ENCODE data around the gene RASGRP1. TPM values are rescaled to one million over a fixed set of nuclear protein-coding genes. Genes with fewer than 3 reads are reported as not detected.
A peak's percentile ranks its signal among the peaks of the same experiment; 100 is the strongest.

The RASGRP1 gene
- total RNA-seq, 1 experiment from 2014 or later, result 2.8 TPM

DNA sequence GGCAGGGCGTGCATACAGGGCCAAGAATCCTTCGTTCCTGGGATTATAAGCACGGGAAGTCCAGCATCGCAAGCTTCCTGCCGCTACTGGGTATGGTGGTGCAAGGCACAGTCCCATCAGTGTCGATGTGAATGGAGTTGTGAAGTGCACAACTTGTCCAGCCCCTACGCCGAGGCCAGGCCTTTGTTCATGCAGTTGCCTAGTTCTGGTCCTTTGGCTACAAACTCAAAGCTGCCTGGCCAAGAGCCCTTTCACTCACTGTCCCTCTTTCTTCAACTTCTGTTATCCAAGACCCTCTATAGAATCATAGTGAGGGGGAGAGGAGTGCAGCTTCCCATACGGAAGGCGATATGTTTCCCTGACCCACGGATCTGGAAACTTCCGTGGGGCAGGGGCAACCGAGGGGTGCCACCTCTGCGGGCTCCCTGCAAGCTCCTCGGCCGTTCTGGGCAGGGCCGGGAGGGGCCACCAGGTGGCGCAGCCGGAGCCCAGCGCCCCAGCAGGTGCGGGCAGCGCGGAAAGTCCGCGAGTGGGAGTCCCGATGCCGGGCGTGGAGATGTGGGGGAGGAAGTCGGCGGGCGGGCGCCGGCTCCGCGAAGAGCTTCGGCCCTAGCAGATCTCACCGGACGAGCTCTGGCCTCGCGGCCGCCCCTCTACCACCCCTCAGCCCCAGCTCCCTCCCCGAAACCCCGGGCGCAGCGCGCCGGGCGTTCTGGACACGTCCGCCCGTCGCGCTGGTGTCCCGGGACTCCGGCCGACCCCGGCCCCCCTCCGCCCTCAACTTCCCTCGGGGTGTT, 693 bp downstream of the RASGRP1 start:
- TF ChIP-seq JAZF1 (CRISPR knock-in tag; IDR thresholded peaks at IDR 0.05) (no peak), ZNF423 (CRISPR knock-in tag; IDR thresholded peaks at IDR 0.05) (0 out of 2 replicates have a peak, but pooled peaks have one; percentile 22), CTCF (IDR thresholded peaks at IDR 0.05) (peak; percentile 92), HMGXB4 (CRISPR knock-in tag; IDR thresholded peaks at IDR 0.05) (peak; percentile 75)
- TF ChIP-seq, protein P1, sequence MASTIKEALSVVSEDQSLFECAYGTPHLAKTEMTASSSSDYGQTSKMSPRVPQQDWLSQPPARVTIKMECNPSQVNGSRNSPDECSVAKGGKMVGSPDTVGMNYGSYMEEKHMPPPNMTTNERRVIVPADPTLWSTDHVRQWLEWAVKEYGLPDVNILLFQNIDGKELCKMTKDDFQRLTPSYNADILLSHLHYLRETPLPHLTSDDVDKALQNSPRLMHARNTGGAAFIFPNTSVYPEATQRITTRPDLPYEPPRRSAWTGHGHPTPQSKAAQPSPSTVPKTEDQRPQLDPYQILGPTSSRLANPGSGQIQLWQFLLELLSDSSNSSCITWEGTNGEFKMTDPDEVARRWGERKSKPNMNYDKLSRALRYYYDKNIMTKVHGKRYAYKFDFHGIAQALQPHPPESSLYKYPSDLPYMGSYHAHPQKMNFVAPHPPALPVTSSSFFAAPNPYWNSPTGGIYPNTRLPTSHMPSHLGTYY (CRISPR knock-in tag; IDR thresholded peaks at IDR 0.05), result 0 out of 2 replicates have a peak, but pooled peaks have one; percentile 31
- Mint-ChIP-seq H3K36me3 (no peaks in the 10 kb centered on the region), H3K9me3 (no peaks in the 10 kb centered on the region), H3K27me3 (ENCODE audit: low read depth) (peaks cover 37% of the 10 kb centered on the region), H3K4me3 (peak overlapping the region; percentile 66), H3K27ac (no peak overlapping the region), H3K4me1 (peaks cover 15% of the 10 kb centered on the region)
- DNase-seq (ENCODE audit: low spot score), result peak; percentile 74
- ChIA-PET POLR2A (interaction anchor here (0.8 to 1.1 kb wide), 3 partner anchors 110 to 127 kb away, joined by 3 to 5 read pairs (median 3); partner anchors contain the start of gene FAM98B), CTCF (interaction anchor here (0.6 to 4.3 kb wide), 82 partner anchors 10 to 1129 kb away, joined by 3 to 93 read pairs (median 5); partner anchors contain the start of gene FAM98B)
- ATAC-seq, result peak; percentile 62

DNA sequence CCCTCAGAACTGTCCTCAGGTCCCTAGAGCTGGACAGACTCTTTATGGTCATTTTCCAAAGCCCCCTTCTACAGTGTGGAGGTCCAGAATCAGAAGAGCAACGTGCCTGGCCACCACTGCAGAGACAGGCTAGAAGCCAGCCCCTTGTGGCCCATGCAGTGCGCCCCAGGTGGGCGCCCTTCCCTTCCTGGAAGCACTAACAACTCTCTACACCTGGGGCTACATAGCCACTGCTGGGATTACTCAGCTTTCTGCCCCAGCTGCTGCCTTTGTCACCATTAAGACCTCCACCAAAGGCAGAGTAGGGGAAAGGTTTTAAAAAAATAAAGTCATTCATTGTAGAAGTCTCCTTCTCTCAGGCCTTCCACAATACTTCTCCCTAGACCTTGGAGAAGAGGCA, 2.3 kb downstream of the RASGRP1 start:
- H3K4me1 Mint-ChIP-seq, result peaks cover 23% of the 10 kb centered on the region
- H3K9me3 Mint-ChIP-seq, result no peaks in the 10 kb centered on the region
- DNase-seq (ENCODE audit: low spot score), result peak; percentile 14
- peaks cover 37% of the 10 kb centered on the region for H3K27me3 Mint-ChIP-seq (ENCODE audit: low read depth)
- ChIA-PET CTCF (interaction anchor here (0.8 to 4.3 kb wide), 4 partner anchors 9 to 138 kb away, joined by 3 to 59 read pairs (median 27); no protein-coding TSS in a partner anchor), POLR2A (no interaction called here)
- ATAC-seq, result peak; percentile 30
- no peak overlapping the region for H3K4me3 Mint-ChIP-seq
- H3K27ac Mint-ChIP-seq, result no peak overlapping the region
- H3K36me3 Mint-ChIP-seq, result no peaks in the 10 kb centered on the region
- no peak for TF ChIP-seq IRF2 (CRISPR knock-in tag; IDR thresholded peaks at IDR 0.05; ENCODE audit: borderline replicate concordance, low read depth)
- no peak for TF ChIP-seq JUN (CRISPR knock-in tag; IDR thresholded peaks at IDR 0.05)
- no peak for TF ChIP-seq TP53 (CRISPR knock-in tag; IDR thresholded peaks at IDR 0.05)
- TF ChIP-seq ARID4B (CRISPR knock-in tag; IDR thresholded peaks at IDR 0.05; ENCODE audit: borderline replicate concordance), result no peak
- TF ChIP-seq PRRX2 (CRISPR knock-in tag; IDR thresholded peaks at IDR 0.05), result no peak
- TF ChIP-seq ZNF396 (CRISPR knock-in tag; IDR thresholded peaks at IDR 0.05; ENCODE audit: borderline replicate concordance), result no peak
- no peak for TF ChIP-seq HMGA2 (CRISPR knock-in tag; IDR thresholded peaks at IDR 0.05)
- no peak for TF ChIP-seq ZNF416 (CRISPR knock-in tag; IDR thresholded peaks at IDR 0.05)
- TF ChIP-seq OVOL2 (CRISPR knock-in tag; IDR thresholded peaks at IDR 0.05; ENCODE audit: borderline replicate concordance), result no peak
- no peak for TF ChIP-seq ZNF219 (CRISPR knock-in tag; IDR thresholded peaks at IDR 0.05; ENCODE audit: borderline replicate concordance)
- TF ChIP-seq CDX4 (CRISPR knock-in tag; IDR thresholded peaks at IDR 0.05; ENCODE audit: borderline replicate concordance), result no peak
- no peak for TF ChIP-seq CTCF (IDR thresholded peaks at IDR 0.05)
- TF ChIP-seq ZNF281 (CRISPR knock-in tag; IDR thresholded peaks at IDR 0.05), result no peak
